HG03175 (cell line): ENCODE results near the gene NVL.
"Not testable (repeated sequence)": the region's sequence is repeated elsewhere in the genome, so short reads cannot be mapped to it uniquely, and the experiment has no call there.

Experiments used
- ATAC-seq: cut with Tn5 transposase; IDR thresholded peaks from one replicate; pipeline ENCODE4 v1.9.1; 2021; ENCODE audit warnings: mild to moderate bottlenecking, moderate library complexity; ENCODE audit not compliant: unreplicated experiment

The NVL gene

GRCh38 chr1:224238212-224238611, 91.8 kb downstream of the NVL start:
- ATAC-seq, result no peak

GRCh38 chr1:224237119-224237881, 92.7 kb downstream of the NVL start:
- no peak for ATAC-seq

GRCh38 chr1:224235813-224236493, 94.0 kb downstream of the NVL start:
- no peak for ATAC-seq

GRCh38 chr1:224234017-224234416, 96.0 kb downstream of the NVL start:
- ATAC-seq, result no peak

- no peak for ATAC-seq
Observed at GRCh38 chr1:224226849-224227502, 103.0 kb downstream of the NVL start.

- no peak for ATAC-seq
Observed at GRCh38 chr1:224223819-224224714, 105.9 kb downstream of the NVL start.

- ATAC-seq, result no peak
Observed at GRCh38 chr1:224219612-224220059, 110.3 kb downstream of the NVL start.

GRCh38 chr1:224219011-224219611, 110.9 kb downstream of the NVL start:
- ATAC-seq, result no peak

GRCh38 chr1:224217655-224218623, 112.0 kb downstream of the NVL start:
- no peak for ATAC-seq

GRCh38 chr1:224216382-224216781, 113.6 kb downstream of the NVL start:
- ATAC-seq, result no peak

- ATAC-seq, result no peak
Observed at GRCh38 chr1:224213438-224214119, 116.4 kb downstream of the NVL start.

- no peak for ATAC-seq
Observed at GRCh38 chr1:224212618-224213061, 117.3 kb downstream of the NVL start.

GRCh38 chr1:224211206-224211962, 118.6 kb downstream of the NVL start:
- ATAC-seq, result no peak

- not testable (repeated sequence) for ATAC-seq
Observed at GRCh38 chr1:224205931-224206538, 123.9 kb downstream of the NVL start.

GRCh38 chr1:224205438-224205840, 124.5 kb downstream of the NVL start:
- no peak for ATAC-seq

- peak; percentile 47 for ATAC-seq
Observed at GRCh38 chr1:224203243-224204016, 126.5 kb downstream of the NVL start.

- no peak for ATAC-seq
Observed at GRCh38 chr1:224201853-224202252, 128.1 kb downstream of the NVL start.
